IPS-15b (cell line): ENCODE results near the gene UGT1A5.

Experiments
- H3K27me3 ChIP-seq: one replicate; pipeline ENCODE4 v1.6.1; 2013; ENCODE audit warnings: low read length; ENCODE audit not compliant: control insufficient read depth, insufficient read depth
- H3K36me3 ChIP-seq: one replicate; pipeline ENCODE4 v1.6.1; 2013; ENCODE audit warnings: low read length; ENCODE audit not compliant: control insufficient read depth, insufficient read depth
- H3K4me1 ChIP-seq: one replicate; pipeline ENCODE4 v1.6.1; 2013; ENCODE audit warnings: mild to moderate bottlenecking, low read length; ENCODE audit not compliant: control insufficient read depth, insufficient read depth
- H3K4me3 ChIP-seq: one replicate; pipeline ENCODE4 v1.5.1; 2013; ENCODE audit warnings: low read depth, low read length
- H3K9ac ChIP-seq: one replicate; pipeline ENCODE4 v1.6.1; 2013; ENCODE audit warnings: low read depth, mild to moderate bottlenecking, low read length
- H3K9me3 ChIP-seq: one replicate; pipeline ENCODE4 v1.6.1; 2013; ENCODE audit warnings: mild to moderate bottlenecking, low read length; ENCODE audit not compliant: control insufficient read depth, insufficient read depth

UGT1A5 gene

DNA sequence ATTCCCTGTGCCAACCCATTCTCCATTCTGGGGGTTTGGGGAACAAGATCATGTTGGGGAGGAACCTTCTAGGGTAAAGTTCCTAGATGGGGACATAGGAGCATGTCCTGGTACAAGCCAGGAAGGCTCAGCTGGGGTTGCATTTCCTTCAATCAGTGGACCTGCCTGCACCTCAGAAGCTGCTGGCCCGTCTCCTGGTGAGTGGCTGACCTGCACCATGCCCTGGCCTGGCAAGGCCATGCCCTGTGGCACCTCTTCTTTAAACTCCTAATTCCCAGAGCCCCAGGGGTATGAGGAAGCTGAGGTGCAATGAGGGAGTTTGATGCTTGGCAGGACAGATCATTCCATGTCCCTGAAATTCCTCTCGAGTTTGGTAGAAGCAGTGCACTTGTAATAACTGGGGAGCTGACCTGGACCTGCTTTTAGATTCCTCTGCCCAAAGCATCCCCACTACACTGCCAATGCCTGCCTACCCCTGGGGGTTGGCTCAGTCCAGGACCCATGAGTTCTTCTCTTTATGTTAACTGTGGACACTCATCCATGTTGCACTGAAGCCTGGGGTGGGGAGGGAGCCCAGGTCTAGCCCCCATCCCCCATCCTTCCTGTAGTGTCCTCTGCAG, 90.7 kb downstream of the UGT1A5 start:
- Histone ChIP-seq H3K9me3 (no peaks in the 10 kb centered on the region), H3K27me3 (no peaks in the 10 kb centered on the region), H3K36me3 (no peaks in the 10 kb centered on the region), H3K4me1 (no peaks in the 10 kb centered on the region), H3K4me3 (no peak overlapping the region), H3K9ac (no peak overlapping the region)

DNA sequence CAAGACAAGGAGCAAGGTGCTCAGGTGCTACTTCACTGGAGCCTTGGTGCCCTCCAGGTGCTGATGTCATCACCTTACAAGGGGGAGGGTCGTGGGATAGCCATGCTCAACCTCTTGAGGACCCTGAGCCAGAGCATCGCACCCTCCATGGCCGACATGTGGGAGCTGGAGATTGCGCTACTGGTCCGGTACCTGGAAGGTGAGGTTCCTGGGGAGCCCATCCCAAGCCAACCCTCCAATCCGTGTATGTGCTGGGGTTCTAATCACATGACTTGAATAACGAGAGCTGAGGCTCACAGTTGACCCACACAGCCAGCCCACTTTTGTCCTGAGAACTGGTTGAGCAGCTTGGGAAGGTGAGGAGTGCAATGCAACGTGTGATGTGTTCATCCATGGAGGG, 91.3 kb downstream of the UGT1A5 start:
- Histone ChIP-seq H3K4me1 (no peaks in the 10 kb centered on the region), H3K4me3 (no peak overlapping the region), H3K9ac (no peak overlapping the region), H3K27me3 (no peaks in the 10 kb centered on the region), H3K9me3 (no peaks in the 10 kb centered on the region), H3K36me3 (no peaks in the 10 kb centered on the region)

DNA sequence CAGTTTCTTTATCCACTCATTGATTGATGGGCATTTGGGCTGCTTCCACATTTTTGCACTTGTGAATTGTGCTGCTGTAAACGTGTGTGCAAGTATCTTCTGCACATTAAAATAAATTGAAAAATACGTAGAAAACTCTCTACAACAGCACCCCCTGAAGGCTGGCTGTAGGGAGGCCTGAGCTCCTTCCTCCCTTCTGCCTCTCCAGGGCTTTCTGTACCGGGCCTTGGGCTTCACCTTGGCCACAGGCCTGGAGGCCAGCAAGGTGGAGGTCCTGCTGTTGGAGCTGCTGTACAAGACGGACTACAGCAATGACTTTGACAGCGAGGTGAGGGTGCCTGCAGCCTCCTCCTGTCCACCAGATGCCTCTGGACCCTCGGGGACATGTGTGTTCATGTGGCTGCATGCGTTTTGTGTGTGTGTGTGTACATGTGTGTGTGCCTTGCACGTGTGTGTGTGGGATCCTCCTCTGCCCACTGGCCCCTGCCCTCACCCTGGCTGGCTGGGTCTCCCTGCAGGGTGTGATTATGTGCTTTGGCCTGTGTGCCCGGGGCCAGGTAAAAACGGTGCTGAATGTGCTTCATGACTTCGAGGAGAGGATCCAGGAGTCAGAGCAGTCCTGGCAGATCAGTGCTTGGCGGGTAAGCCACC, 94.6 kb downstream of the UGT1A5 start:
- Histone ChIP-seq H3K9ac (no peak overlapping the region), H3K27me3 (no peaks in the 10 kb centered on the region), H3K36me3 (no peaks in the 10 kb centered on the region), H3K4me3 (no peak overlapping the region), H3K4me1 (no peaks in the 10 kb centered on the region), H3K9me3 (no peaks in the 10 kb centered on the region)

DNA sequence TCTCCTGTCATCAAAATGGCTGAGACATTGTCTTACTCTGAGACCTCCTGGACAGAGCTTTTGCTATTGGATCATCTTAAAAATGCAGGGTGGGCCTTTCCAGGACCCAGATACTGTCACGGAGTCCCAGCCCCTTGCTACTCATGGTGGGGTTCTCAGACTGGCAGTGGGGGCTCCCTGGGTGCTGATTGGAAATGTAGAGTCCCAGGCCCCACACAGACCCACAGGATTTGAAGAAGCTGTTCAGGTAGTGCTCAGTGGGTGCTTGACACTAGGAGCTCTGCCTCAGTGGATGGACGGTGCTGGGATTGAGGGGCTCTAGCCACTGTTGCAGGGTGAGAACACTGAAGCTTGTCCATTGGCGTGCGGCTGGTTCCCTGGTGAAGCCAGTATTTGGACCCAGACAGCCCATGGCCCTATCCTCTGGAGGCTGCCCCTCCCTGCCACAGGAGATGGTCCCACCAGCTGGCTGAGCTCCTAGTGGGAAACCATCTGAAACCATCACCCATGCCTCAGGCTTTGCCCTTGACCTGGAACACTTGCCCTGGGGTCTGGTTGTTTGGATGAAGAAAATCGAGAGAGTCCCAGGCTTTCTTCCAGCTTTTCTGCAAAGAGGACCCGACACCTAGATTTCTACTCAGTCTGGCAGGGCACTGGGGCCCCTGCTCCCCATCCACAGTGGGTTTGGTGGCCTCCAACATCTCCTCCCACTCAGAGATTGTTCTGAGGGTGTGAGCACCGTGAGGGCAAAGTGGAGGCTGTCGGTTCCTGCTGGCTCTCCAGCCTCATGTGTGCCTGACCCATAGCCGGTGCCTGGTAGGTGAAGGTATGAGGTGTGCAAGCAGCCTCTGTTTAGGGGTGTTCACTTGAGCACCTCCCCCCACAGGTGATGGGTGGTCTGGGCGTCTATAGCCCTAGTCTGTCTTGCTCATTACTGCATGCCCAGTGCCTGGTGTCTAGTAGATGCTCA, 95.5 kb downstream of the UGT1A5 start:
- Histone ChIP-seq H3K27me3 (no peaks in the 10 kb centered on the region), H3K9ac (no peak overlapping the region), H3K9me3 (no peaks in the 10 kb centered on the region), H3K4me1 (no peaks in the 10 kb centered on the region), H3K36me3 (no peaks in the 10 kb centered on the region), H3K4me3 (no peak overlapping the region)

DNA sequence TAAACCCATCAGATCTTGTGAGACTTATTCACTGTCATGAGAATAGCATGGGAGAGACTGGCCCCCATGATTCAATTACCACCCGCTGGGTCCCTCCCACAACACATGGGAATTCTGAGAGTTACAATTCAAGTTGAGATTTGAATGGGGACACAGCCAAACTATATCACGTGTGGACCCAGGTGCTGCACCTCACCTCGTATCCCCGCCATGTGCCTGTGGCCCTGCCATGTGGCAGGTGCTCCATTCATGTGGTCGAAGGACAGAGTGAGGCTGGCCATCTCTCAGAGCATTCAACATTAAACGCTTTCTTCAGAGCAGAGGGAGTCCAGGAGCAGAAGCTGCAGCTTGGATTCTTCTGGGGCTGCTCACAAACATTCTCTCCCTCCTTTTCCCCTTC, 97.7 kb downstream of the UGT1A5 start:
- Histone ChIP-seq H3K27me3 (no peaks in the 10 kb centered on the region), H3K9me3 (no peaks in the 10 kb centered on the region), H3K4me1 (no peaks in the 10 kb centered on the region), H3K36me3 (no peaks in the 10 kb centered on the region), H3K9ac (no peak overlapping the region), H3K4me3 (no peak overlapping the region)

DNA sequence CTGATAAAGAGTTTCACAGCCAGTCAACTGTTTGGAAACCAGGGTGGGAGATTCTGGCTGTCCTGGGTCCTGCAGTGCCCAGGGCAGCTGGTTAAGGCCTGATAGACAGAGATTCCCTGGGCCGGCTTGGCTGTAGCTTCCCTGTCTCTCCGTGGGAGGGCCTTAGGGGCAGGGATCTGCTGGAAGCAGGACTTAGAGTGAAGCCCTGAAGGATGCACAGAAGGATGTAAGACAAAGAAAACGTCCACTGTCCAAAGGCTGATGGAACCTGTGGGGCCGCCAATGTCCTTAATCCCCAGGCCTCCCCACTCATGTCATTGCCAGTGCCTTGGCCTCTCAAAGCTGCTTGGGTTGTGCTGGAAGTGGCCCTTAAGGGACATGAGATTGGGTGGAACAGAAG, 98.4 kb downstream of the UGT1A5 start:
- Histone ChIP-seq H3K36me3 (no peaks in the 10 kb centered on the region), H3K9ac (no peak overlapping the region), H3K4me3 (no peak overlapping the region), H3K27me3 (no peaks in the 10 kb centered on the region), H3K9me3 (no peaks in the 10 kb centered on the region), H3K4me1 (no peaks in the 10 kb centered on the region)

DNA sequence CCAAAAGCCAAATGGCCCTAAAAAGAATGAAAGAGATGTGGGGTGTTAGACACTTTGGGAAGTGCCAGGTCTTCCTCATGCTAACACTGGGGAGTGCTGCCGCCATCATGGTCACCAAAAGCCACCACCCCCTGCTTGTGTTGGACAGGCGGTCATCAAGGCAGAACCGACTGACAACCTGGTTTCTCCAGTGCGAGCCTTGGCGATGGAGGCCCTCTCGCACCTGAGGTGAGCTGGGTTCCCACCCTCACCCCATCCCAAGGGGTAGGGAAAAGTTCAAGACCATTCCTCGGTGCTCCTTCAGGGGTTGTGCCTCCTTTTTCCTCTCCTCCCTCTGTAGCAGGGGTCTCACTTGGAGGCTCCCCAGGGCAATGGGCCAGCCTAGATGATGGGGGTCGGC, 99.0 kb downstream of the UGT1A5 start:
- Histone ChIP-seq H3K36me3 (no peaks in the 10 kb centered on the region), H3K9me3 (no peaks in the 10 kb centered on the region), H3K9ac (no peak overlapping the region), H3K4me3 (no peak overlapping the region), H3K27me3 (no peaks in the 10 kb centered on the region), H3K4me1 (no peaks in the 10 kb centered on the region)

DNA sequence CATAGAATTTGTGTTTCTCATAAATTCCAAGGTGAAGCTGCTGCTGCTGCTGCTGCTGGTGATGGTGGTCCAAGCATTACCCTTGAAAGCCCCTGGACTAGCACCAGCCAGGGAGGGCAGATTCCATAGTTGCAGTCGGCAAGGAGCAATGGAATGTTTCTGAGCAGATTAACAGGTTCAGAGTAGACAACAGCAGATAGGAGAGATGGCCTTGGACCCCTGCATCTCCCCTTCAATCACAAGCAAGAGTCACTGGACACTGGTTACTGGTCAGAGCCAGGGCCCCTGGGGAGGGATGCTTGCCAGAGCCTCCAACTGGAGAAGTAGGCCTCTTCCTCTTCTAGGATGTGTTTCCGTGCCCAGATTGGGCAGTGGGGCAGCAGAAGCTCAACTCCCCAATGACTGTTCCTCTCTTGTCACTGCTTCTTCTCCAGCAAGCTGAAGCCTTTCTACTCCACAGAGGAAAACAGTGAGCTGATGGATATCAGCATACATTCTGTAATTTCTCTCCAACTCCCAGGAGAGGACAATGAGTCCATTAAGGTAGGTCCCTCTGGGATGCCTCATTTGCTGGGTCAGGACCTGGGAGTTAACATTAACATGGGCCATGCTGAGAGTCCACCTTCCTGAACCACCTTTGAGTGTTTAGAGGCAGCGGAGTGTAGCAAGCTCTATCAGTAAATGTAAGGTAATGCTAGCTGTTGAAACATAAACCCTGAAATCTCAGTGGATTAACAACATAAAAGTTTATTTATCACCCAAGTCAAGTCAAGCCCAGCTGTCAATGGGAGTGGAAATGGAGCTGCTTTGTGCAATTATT, 100.7 kb downstream of the UGT1A5 start:
- Histone ChIP-seq H3K36me3 (no peaks in the 10 kb centered on the region), H3K4me1 (no peaks in the 10 kb centered on the region), H3K9ac (no peak overlapping the region), H3K27me3 (no peaks in the 10 kb centered on the region), H3K9me3 (no peaks in the 10 kb centered on the region), H3K4me3 (no peak overlapping the region)

DNA sequence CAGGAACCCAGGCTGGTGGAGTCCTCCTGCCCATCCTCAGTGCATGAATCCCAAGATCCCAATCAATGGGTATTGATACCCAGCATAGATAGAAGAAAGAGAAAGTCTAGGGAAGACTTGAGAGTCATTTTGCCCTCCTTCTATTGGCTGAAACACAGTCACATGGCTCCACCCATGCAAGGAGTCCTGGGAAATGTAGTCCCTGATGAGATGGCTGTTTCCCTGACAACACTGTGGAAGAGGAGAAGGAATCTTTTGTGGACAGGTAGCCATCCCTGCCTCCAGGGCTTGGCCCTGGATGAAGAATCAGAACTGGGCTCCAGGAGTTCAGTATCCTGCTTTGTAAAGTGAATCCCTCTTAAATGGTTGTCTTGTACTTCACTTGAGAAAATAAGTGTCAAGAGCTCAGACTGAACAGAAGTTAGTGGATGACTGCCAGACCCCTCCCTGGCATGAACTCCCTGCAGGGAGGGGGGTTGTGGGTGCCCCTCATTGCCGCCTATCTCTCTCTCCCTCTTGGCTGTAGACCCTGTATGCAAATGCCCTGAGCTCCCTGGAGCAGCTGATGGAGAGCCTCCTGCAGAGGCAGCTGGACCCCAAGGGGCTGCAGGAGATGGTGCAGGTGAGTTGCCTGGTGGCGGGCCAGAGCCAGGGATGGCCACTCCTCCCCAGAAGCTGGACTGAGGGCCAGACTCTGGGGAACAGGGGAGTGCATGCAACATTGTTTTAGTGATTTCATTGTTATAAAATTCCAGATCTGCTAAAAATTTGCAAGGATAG, 101.5 kb downstream of the UGT1A5 start:
- H3K4me3 ChIP-seq = no peak overlapping the region
- H3K36me3 ChIP-seq = no peaks in the 10 kb centered on the region
- H3K9me3 ChIP-seq = no peaks in the 10 kb centered on the region
- no peak overlapping the region for H3K9ac ChIP-seq
- H3K27me3 ChIP-seq = no peaks in the 10 kb centered on the region
- no peaks in the 10 kb centered on the region for H3K4me1 ChIP-seq

DNA sequence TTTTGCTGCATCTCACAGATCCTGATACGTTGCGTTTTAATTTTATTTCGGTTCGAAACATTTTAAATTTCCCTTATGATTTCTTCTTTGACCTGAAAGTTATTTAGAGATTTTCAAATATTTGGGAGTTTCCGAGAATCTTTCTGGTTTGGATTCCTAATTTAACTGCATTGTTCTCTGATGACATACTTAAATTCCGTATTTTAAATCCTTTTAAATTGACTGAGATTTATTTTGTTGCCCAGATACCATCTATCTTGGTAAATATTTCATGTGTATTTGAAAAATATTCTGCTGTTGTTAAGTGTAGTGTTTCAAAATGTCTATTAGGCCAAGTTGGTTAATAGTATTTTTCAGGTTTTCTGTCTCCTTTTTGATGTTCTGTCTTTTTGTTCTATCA, 103.2 kb downstream of the UGT1A5 start:
- H3K4me1 ChIP-seq = no peaks in the 10 kb centered on the region
- no peaks in the 10 kb centered on the region for H3K27me3 ChIP-seq
- H3K36me3 ChIP-seq = no peaks in the 10 kb centered on the region
- no peak overlapping the region for H3K4me3 ChIP-seq
- no peak overlapping the region for H3K9ac ChIP-seq
- H3K9me3 ChIP-seq = no peaks in the 10 kb centered on the region

DNA sequence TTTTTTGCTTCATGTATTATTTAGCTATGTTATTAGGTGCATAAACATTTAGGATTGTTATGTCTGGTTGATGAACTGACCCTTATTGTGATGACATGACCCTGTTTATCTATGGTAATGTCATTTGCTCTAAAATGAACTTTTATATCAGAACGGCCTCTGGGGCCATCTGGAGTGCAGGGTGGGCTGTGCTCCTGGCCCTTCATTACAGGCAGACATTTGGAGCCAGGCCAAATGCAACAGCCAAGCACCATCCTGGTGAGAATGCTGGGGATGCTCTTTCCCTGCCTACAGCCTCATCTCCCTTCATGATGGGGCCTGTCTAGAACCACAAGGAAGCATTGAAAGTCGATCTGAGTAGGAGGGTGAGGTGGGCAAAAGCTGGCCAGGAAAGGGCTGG, 103.6 kb downstream of the UGT1A5 start:
- no peaks in the 10 kb centered on the region for H3K27me3 ChIP-seq
- no peaks in the 10 kb centered on the region for H3K4me1 ChIP-seq
- H3K36me3 ChIP-seq = no peaks in the 10 kb centered on the region
- no peak overlapping the region for H3K4me3 ChIP-seq
- no peak overlapping the region for H3K9ac ChIP-seq
- no peaks in the 10 kb centered on the region for H3K9me3 ChIP-seq
